Panc1 (cell line): ENCODE data around the gene C4orf17.

Experiments
- POLR2AphosphoS5 ChIP-seq: IDR thresholded peaks from 2 replicates; pipeline ENCODE4 v1.6.1; 2012; ENCODE audit warnings: mild to moderate bottlenecking, low read depth, low read length, moderate library complexity
- TCF7L2 ChIP-seq: IDR thresholded peaks from 2 replicates; pipeline ENCODE4 v1.6.1; 2011; ENCODE audit warnings: mild to moderate bottlenecking, low read depth, low read length, inconsistent platforms
- TF ChIP-seq, protein P1 (sequence below): fragments of 450-650 bp; IDR thresholded peaks from 2 replicates; pipeline ENCODE4 v1.5.1; 2017; ENCODE audit warnings: mild to moderate bottlenecking
- TF ChIP-seq, protein P2 (sequence below), 2 experiments: IDR thresholded peaks; 2 replicates each; pipeline ENCODE4 v1.6.1; 2011 to 2012; ENCODE audit warnings: low read depth in 2 of 2, control low read depth in 1 of 2, low read length in 1 of 2, mild to moderate bottlenecking in 1 of 2, moderate library complexity in 1 of 2; ENCODE audit not compliant: insufficient read depth in 1 of 2

DNA sequence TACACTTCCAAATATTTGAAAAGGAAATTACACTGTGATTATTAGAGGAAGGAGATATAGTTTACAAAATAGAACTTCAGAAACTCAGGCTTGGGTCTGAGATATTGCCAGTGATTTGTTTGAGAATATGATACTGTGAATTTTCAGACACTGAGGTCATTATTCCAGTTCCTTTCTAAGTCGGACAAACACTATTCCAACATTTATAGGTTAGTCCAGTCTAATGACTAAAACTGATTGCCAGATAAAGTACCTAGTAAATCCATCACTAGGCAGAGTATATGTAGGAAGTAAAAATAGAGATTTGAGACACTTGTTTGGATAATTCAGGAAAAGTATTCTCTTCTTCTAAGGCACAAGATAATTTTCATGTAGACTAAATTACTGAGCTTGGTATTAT, 77.0 kb downstream of the C4orf17 start:
- TF ChIP-seq POLR2AphosphoS5: no peak
- TF ChIP-seq, protein P1, sequence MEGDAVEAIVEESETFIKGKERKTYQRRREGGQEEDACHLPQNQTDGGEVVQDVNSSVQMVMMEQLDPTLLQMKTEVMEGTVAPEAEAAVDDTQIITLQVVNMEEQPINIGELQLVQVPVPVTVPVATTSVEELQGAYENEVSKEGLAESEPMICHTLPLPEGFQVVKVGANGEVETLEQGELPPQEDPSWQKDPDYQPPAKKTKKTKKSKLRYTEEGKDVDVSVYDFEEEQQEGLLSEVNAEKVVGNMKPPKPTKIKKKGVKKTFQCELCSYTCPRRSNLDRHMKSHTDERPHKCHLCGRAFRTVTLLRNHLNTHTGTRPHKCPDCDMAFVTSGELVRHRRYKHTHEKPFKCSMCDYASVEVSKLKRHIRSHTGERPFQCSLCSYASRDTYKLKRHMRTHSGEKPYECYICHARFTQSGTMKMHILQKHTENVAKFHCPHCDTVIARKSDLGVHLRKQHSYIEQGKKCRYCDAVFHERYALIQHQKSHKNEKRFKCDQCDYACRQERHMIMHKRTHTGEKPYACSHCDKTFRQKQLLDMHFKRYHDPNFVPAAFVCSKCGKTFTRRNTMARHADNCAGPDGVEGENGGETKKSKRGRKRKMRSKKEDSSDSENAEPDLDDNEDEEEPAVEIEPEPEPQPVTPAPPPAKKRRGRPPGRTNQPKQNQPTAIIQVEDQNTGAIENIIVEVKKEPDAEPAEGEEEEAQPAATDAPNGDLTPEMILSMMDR: no peak
- TF ChIP-seq, protein P2, sequence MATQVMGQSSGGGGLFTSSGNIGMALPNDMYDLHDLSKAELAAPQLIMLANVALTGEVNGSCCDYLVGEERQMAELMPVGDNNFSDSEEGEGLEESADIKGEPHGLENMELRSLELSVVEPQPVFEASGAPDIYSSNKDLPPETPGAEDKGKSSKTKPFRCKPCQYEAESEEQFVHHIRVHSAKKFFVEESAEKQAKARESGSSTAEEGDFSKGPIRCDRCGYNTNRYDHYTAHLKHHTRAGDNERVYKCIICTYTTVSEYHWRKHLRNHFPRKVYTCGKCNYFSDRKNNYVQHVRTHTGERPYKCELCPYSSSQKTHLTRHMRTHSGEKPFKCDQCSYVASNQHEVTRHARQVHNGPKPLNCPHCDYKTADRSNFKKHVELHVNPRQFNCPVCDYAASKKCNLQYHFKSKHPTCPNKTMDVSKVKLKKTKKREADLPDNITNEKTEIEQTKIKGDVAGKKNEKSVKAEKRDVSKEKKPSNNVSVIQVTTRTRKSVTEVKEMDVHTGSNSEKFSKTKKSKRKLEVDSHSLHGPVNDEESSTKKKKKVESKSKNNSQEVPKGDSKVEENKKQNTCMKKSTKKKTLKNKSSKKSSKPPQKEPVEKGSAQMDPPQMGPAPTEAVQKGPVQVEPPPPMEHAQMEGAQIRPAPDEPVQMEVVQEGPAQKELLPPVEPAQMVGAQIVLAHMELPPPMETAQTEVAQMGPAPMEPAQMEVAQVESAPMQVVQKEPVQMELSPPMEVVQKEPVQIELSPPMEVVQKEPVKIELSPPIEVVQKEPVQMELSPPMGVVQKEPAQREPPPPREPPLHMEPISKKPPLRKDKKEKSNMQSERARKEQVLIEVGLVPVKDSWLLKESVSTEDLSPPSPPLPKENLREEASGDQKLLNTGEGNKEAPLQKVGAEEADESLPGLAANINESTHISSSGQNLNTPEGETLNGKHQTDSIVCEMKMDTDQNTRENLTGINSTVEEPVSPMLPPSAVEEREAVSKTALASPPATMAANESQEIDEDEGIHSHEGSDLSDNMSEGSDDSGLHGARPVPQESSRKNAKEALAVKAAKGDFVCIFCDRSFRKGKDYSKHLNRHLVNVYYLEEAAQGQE (IDR thresholded peaks at IDR 0.05; ENCODE audit: insufficient read depth in 1 of 2, low read depth in 2 of 2, low read length in 1 of 2): no peak
- no peak for TF ChIP-seq TCF7L2
